Stimulated activated CD4-positive, alpha-beta T cell treated with anti-CD3 and anti-CD28 coated beads, TNF-alpha, amount 100 ng/mL, for 1 hour (primary cell): ENCODE data around the gene NECAP2.

ENCODE experiments used
- DNase-seq, 3 donors: peaks; one replicate each; pipeline ENCODE4 v3.0.0-alpha.2; 2020; ENCODE audit warnings: low read depth in 3 of 3, low spot score in 1 of 3

Gene NECAP2

GRCh38 chr1:16440470-16441281 lies at the start of gene NECAP2:
TSS of gene NECAP2 (plus strand) at chr1:16440724. CDS start at chr1:16440762, 38 bp downstream.
- peak; percentile 86 to 93 (median 88) for DNase-seq

GRCh38 chr1:16391411-16391810 lies 49.1 kb upstream of the NECAP2 start:
- DNase-seq = no peak

GRCh38 chr1:16392740-16393569 lies 47.6 kb upstream of the NECAP2 start:
- no peak for DNase-seq

GRCh38 chr1:16393570-16394521 lies 46.7 kb upstream of the NECAP2 start:
- no peak for DNase-seq

GRCh38 chr1:16394977-16395376 lies 45.5 kb upstream of the NECAP2 start:
- no peak for DNase-seq

- no peak for DNase-seq
These were observed 43.9 kb upstream of the NECAP2 start for GRCh38 chr1:16396591-16396990.

- no peak for DNase-seq
These were observed 43.4 kb upstream of the NECAP2 start for GRCh38 chr1:16397120-16397519.

GRCh38 chr1:16398371-16398953 lies 42.1 kb upstream of the NECAP2 start:
- no peak for DNase-seq

GRCh38 chr1:16402742-16403141 lies 37.8 kb upstream of the NECAP2 start:
- DNase-seq = no peak

- DNase-seq = no peak
These were observed 35.1 kb upstream of the NECAP2 start for GRCh38 chr1:16405441-16405840.

GRCh38 chr1:16406868-16407267 lies 33.7 kb upstream of the NECAP2 start:
- no peak for DNase-seq

GRCh38 chr1:16409536-16410152 lies 30.9 kb upstream of the NECAP2 start:
- no peak for DNase-seq

GRCh38 chr1:16410803-16411202 lies 29.7 kb upstream of the NECAP2 start:
- no peak for DNase-seq

- DNase-seq = no peak
These were observed 27.3 kb upstream of the NECAP2 start for GRCh38 chr1:16413191-16413590.

GRCh38 chr1:16418823-16419425 lies 21.6 kb upstream of the NECAP2 start:
- DNase-seq = no peak

GRCh38 chr1:16420424-16421118 lies 20.0 kb upstream of the NECAP2 start:
- peak; percentile 12 to 21 (median 19) for DNase-seq

- DNase-seq = no peak
These were observed 19.3 kb upstream of the NECAP2 start for GRCh38 chr1:16421201-16421600.

GRCh38 chr1:16422041-16422440 lies 18.5 kb upstream of the NECAP2 start:
- DNase-seq = no peak
